ENCODE data around the gene RASA3. TPM values are rescaled to one million over a fixed set of nuclear protein-coding genes. Genes with fewer than 3 reads are reported as not detected.

Gene RASA3
- total and polyA plus RNA-seq, 9 of the 15 experiments (the other 6 are each of a cell fraction or from before 2014, with no cell fraction given), result 0.72 to 25.3 (median 14.4) TPM

DNA sequence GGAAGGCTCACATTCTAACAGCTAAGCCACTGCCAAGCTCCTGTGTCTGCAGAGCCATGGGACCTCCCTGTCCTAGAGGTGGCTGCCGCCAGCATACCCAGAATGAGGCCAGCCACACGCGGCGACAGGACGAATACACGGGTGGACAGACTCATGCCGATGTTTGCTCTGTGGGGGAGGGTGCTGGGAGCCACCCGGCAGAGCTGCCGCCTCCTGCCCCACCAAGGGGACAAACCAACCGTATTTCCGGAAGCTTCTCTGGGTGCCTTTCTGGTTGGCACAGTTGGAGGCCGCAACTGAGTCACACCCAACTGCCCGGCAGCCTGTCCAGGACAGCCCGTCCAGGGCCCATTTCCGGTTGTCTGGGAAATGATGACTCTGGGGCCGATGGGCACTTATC lies 178.9 kb downstream of the RASA3 start (continued):
- TF ChIP-seq, protein P1, sequence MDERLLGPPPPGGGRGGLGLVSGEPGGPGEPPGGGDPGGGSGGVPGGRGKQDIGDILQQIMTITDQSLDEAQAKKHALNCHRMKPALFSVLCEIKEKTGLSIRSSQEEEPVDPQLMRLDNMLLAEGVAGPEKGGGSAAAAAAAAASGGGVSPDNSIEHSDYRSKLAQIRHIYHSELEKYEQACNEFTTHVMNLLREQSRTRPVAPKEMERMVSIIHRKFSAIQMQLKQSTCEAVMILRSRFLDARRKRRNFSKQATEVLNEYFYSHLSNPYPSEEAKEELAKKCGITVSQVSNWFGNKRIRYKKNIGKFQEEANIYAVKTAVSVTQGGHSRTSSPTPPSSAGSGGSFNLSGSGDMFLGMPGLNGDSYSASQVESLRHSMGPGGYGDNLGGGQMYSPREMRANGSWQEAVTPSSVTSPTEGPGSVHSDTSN (CRISPR knock-in tag; IDR thresholded peaks at IDR 0.05; ENCODE audit: low read depth), result no peak
- TF ChIP-seq, protein P1 (tag; conservative IDR thresholded peaks at IDR 0.05; ENCODE audit: low read depth), result no peak
- no peak for TF ChIP-seq SUPT5H (IDR thresholded peaks at IDR 0.05)
- TF ChIP-seq ZBTB1 (CRISPR knock-in tag; IDR thresholded peaks at IDR 0.05; ENCODE audit: borderline replicate concordance, low read depth), result no peak
- no peak for TF ChIP-seq E2F3 (CRISPR knock-in tag; IDR thresholded peaks at IDR 0.05)

DNA sequence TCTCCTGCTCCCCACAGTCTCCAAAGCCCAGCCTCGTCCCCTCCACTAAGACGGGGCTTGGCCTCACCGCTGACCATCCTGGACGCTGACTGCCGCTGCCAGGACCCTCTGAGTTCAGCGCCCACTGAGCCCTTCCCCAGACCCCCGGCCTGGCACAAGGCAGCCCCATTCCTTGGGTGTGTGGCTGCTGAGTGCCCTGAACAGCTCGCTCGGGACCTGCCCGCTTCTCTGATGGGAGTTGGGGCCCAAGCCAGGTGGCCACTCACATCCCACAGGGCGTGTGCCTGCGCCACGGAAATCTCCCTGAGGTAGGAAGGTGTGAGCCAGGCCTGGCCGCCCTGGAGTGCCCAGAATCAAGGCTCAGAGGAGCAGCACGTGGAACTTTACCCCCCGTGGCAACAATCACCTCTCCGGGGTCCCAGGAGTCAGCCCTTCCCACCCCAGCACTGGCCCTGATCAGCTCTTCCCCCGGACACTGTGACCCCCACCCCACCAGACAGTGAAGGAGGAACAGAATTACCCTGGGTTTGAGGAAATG lies 179.4 kb downstream of the RASA3 start:
- no peaks in the 10 kb centered on the region for H3K79me2 ChIP-seq (ENCODE audit: control insufficient read depth, insufficient read depth, low read length)
- POLR2A ChIA-PET, result interaction anchor here (0.6 to 1.3 kb wide), 3 partner anchors 41 to 282 kb away, joined by 3 read pairs; partner anchors contain the start of gene CDC16
- no peaks in the 10 kb centered on the region for H3K9me3 ChIP-seq (replicated peaks; ENCODE audit: control insufficient read depth, insufficient read depth, low read depth, low read length)
- H3K4me2 ChIP-seq (ENCODE audit: insufficient read depth, low read length), result no peak overlapping the region
- TF ChIP-seq ATF7 (IDR thresholded peaks at IDR 0.05) (no peak), RBM34 (IDR thresholded peaks at IDR 0.05; ENCODE audit: borderline replicate concordance, insufficient read depth, low read length) (no peak)
- TF ChIP-seq, protein P2, sequence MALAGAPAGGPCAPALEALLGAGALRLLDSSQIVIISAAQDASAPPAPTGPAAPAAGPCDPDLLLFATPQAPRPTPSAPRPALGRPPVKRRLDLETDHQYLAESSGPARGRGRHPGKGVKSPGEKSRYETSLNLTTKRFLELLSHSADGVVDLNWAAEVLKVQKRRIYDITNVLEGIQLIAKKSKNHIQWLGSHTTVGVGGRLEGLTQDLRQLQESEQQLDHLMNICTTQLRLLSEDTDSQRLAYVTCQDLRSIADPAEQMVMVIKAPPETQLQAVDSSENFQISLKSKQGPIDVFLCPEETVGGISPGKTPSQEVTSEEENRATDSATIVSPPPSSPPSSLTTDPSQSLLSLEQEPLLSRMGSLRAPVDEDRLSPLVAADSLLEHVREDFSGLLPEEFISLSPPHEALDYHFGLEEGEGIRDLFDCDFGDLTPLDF (CRISPR knock-in tag; IDR thresholded peaks at IDR 0.05), result no peak
- CTCF ChIA-PET (ENCODE audit: low intra/inter-chr PET ratio), result interaction anchor here (0.6 to 2.9 kb wide), 2 partner anchors 273 to 280 kb away, joined by 6 to 26 read pairs; no protein-coding TSS in a partner anchor
- intact Hi-C loops (cut with micrococcal nuclease), result no loop called here
- FAIRE-seq, result no peak
- no peaks in the 10 kb centered on the region for H4K20me1 ChIP-seq (replicated peaks; ENCODE audit: control insufficient read depth, insufficient read depth, low read length)
- no peaks in the 10 kb centered on the region for H3K36me3 ChIP-seq (ENCODE audit: control insufficient read depth, insufficient read depth, low read length)
- BruUV-seq (replicated peaks), result no TSS peak
- no peak overlapping the region for H2AFZ ChIP-seq (ENCODE audit: low read depth, low read length)
- WGBS (ENCODE audit: insufficient coverage, low coverage, missing lambda C conversion rate), result 0% methylated on average over 1 of the region's 18 CpGs
- ATAC-seq, result no peak
- H3K27ac ChIP-seq (ENCODE audit: extremely low read depth, low read depth, low read length), result no peak overlapping the region
- H3K9ac ChIP-seq (ENCODE audit: insufficient read depth in 1 of 2, low read depth in 2 of 2, low read length in 2 of 2), result peak overlapping the region in 1 of 2 experiments; percentile 26; a peak in 1 of 4 replicates
- no peaks in the 10 kb centered on the region for H3K9me1 ChIP-seq (ENCODE audit: control insufficient read depth, insufficient read depth, low read length)
- H3K4me3 ChIP-seq, result no peak overlapping the region
- peaks cover 4 to 29% of the 10 kb centered on the region in 2 experiments; a peak in 4 of 5 replicates for H3K4me1 ChIP-seq (replicated peaks in 1 of 2; ENCODE audit: control insufficient read depth in 2 of 2, insufficient read depth in 2 of 2, low read length in 2 of 2)
- DNase-seq (ENCODE audit: extremely low read depth in 1 of 4, low spot score in 3 of 4), result no peak
- in situ Hi-C loops (cut with MboI), result no loop called here
- H3K27me3 ChIP-seq (ENCODE audit: control insufficient read depth in 2 of 2, insufficient read depth in 2 of 2, low read length in 2 of 2), result no peaks in the 10 kb centered on the region

Measured in K562 (cell line).